Erythroblast (primary cell): Measurements from ENCODE around the gene SLC17A7.

Source experiments
- GATA1 ChIP-seq: IDR thresholded peaks from 2 replicates; pipeline ENCODE4 v1.6.1; 2011; ENCODE audit warnings: low read depth, mild to moderate bottlenecking, control low read depth, low read length, moderate library complexity
- POLR2A ChIP-seq: IDR thresholded peaks from 2 replicates; pipeline ENCODE4 v1.6.1; 2011; ENCODE audit warnings: mild to moderate bottlenecking, low read length

- TF ChIP-seq POLR2A (no peak), GATA1 (no peak)
These were observed 19.5 kb downstream of the SLC17A7 start for GRCh38 chr19:49421878-49422202.
